Lower lobe of right lung (tissue), 2 donors: ENCODE measurements around the gene ELF1. TPM values are rescaled to one million over a fixed set of nuclear protein-coding genes. Genes with fewer than 3 reads are reported as not detected.
A peak's percentile ranks its signal among the peaks of the same experiment; 100 is the strongest.

Experiments used
- ATAC-seq, 2 donors: fragments of 200-7000 bp; cut with Tn5 transposase; one replicate each; pipeline ENCODE4 v1.9.1; 2020 to 2022; ENCODE audit warnings: mild to moderate bottlenecking in 2 of 2, moderate library complexity in 2 of 2
- DNase-seq: peaks from one replicate; pipeline ENCODE4 v3.0.0-alpha.2; 2020
- H3K27ac ChIP-seq: fragments of 200-600 bp; one replicate; pipeline ENCODE4 v1.8.0; 2022
- H3K27me3 ChIP-seq: fragments of 200-600 bp; one replicate; pipeline ENCODE4 v1.8.0; 2022; ENCODE audit warnings: low read depth
- H3K36me3 ChIP-seq: fragments of 200-600 bp; one replicate; pipeline ENCODE4 v1.8.0; 2022; ENCODE audit warnings: mild to moderate bottlenecking
- H3K4me1 ChIP-seq: fragments of 200-600 bp; one replicate; pipeline ENCODE4 v1.8.0; 2022
- H3K4me3 ChIP-seq: fragments of 200-600 bp; one replicate; pipeline ENCODE4 v1.8.0; 2022; ENCODE audit warnings: mild to moderate bottlenecking
- H3K9me3 ChIP-seq: fragments of 200-600 bp; one replicate; pipeline ENCODE4 v1.8.0; 2022
- intact Hi-C: fragments of 100-400 bp; cut with DNase I; formaldehyde crosslinking; loops from one replicate; pipeline ENCODE4 v1.11.0; 2022
- total RNA-seq: library from RNA; stranded (reverse); fragmentation: NEBNext Ultra II Directional; extraction: Animal tissue kit (Norgen Biotek cat#: 25700); gene quantifications from one replicate; pipeline ENCODE4 v1.2.1, GENCODE V29; 2021
- TF ChIP-seq, protein P1 (sequence below): fragments of 200-600 bp; IDR thresholded peaks from one replicate; pipeline ENCODE4 v1.8.0; 2022; ENCODE audit warnings: antibody characterized with exemption, mild to moderate bottlenecking
- donor health status: DM: no; HTN: yes; CAD: no; lungs with severe emphysema.

ELF1 gene
- total RNA-seq, 1 donor from 2014 or later, result 98.1 TPM

DNA sequence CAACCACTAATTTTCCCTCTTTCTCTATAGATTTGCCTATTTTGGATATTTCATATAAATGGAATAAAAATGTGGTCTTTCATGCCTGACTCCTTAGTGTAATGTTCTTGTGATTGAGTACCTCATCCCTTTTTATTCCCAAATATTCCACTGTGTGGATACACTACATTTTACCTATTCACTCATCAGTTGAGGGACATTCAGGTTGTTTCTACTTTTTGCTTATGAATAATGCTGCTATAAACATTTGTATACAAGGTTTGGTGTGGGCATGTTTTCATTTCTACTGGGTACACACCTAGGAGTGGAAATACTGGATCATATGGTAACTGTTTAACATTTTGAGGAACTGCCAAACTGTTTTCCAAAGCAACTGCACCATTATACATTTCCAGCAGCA is 37.1 kb upstream of the ELF1 start:
- no peaks in the 10 kb centered on the region for H3K27me3 ChIP-seq
- H3K27ac ChIP-seq, result no peak overlapping the region
- H3K4me3 ChIP-seq, result no peak overlapping the region
- H3K9me3 ChIP-seq, result no peaks in the 10 kb centered on the region
- ATAC-seq (no peak), DNase-seq (no peak)
- H3K4me1 ChIP-seq, result peaks cover 78% of the 10 kb centered on the region
- intact Hi-C loops, result no loop called here
- no peaks in the 10 kb centered on the region for H3K36me3 ChIP-seq
- TF ChIP-seq, protein P1, sequence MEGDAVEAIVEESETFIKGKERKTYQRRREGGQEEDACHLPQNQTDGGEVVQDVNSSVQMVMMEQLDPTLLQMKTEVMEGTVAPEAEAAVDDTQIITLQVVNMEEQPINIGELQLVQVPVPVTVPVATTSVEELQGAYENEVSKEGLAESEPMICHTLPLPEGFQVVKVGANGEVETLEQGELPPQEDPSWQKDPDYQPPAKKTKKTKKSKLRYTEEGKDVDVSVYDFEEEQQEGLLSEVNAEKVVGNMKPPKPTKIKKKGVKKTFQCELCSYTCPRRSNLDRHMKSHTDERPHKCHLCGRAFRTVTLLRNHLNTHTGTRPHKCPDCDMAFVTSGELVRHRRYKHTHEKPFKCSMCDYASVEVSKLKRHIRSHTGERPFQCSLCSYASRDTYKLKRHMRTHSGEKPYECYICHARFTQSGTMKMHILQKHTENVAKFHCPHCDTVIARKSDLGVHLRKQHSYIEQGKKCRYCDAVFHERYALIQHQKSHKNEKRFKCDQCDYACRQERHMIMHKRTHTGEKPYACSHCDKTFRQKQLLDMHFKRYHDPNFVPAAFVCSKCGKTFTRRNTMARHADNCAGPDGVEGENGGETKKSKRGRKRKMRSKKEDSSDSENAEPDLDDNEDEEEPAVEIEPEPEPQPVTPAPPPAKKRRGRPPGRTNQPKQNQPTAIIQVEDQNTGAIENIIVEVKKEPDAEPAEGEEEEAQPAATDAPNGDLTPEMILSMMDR, result no peak

DNA sequence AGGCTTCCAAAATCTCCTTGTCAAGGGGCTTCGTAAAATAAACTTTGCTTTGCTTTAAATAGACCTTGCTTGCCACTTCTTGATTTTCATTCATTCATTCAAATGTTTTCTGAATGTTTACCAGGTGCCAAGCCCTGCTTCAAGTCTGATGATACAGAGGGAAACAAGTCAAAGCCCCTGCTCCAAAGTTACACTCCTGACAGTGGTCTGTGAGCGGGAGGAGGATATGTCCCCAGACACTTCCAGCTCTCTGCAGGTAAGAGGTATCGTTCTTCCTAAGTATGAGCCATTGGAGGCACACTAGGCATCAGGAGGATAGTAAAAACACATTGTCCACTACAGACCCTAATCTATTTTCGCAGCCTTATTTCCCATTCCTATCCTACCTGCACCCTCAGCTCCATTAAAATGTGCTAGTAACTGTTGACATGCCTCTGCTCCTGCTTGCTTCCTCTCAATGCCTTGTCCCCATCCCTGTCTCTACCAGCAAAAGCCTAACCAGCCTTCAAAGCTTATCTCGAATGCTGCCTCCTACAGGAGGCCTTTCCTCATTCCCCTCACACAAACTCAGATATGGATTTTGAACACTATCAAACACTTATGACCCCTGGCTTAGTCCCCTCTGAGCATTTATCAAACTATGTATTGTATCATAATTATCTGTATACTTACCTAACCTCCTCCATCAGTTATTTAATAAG is 36.0 kb upstream of the ELF1 start:
- Histone ChIP-seq H3K27me3 (no peaks in the 10 kb centered on the region), H3K4me3 (no peak overlapping the region), H3K36me3 (no peaks in the 10 kb centered on the region), H3K9me3 (no peaks in the 10 kb centered on the region), H3K27ac (no peak overlapping the region), H3K4me1 (peaks cover 89% of the 10 kb centered on the region)
- TF ChIP-seq, protein P1, result peak; percentile 14
- intact Hi-C loops, result no loop called here
- no peak for ATAC-seq
- DNase-seq, result no peak

DNA sequence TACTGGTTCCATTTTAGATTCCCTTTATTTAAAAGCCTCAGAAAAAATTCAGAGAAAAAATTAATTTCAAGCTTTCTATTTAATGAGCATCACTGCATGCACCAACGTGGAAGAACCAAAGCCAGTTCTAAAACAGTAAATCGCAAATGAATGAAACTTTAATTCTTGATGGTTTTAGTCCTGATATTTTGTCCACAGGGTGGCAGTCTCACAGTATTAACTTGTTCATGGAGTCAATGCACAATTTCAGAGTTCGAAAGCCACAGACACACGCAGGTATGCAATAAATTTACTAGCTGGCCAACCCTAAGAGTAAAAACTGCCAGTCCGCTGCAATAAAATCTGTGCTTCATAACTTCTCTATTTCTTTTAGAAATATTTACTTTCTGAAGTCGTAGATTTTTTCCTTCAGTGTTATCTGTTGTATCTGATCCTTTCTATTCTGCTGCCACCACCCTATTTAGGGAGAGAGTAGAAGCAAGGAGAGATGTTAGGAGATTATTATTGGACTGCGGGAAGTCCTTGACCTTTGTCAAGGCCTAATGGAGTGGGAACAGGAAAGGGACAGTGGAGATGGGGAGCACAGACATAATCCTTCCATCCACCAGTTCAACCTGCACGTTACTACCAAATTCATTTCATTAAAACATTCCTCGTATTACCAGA is 35.2 kb upstream of the ELF1 start:
- TF ChIP-seq, protein P1, result peak; percentile 57
- ATAC-seq (peak; percentile 53 to 64), DNase-seq (no peak)
- intact Hi-C loops, result no loop called here
- peak overlapping the region; percentile 56 for H3K27ac ChIP-seq
- no peak overlapping the region for H3K4me3 ChIP-seq
- H3K27me3 ChIP-seq, result no peaks in the 10 kb centered on the region
- H3K36me3 ChIP-seq, result no peaks in the 10 kb centered on the region
- H3K4me1 ChIP-seq, result peaks cover 96% of the 10 kb centered on the region
- H3K9me3 ChIP-seq, result no peaks in the 10 kb centered on the region

DNA sequence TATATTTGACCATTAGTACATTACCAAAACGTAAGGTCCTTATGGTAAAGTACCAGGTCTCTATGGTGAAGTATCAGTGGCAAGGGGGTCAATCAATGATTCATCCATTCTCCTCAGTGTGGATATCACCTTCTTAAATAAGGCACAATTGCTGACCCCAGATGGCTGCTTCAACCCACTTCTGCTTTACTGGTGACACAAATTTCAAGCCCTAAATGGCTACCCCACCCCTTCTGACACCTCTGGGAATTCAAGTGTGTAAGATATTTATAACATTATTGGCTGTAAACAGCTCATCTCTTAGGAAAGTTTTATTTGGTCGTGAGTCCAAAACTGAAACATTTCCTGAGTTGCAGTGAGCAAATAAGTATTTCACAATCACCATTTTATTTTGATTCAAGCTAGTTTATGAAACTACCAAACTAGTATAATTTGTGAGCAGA is 34.3 kb upstream of the ELF1 start:
- intact Hi-C loops, result no loop called here

DNA sequence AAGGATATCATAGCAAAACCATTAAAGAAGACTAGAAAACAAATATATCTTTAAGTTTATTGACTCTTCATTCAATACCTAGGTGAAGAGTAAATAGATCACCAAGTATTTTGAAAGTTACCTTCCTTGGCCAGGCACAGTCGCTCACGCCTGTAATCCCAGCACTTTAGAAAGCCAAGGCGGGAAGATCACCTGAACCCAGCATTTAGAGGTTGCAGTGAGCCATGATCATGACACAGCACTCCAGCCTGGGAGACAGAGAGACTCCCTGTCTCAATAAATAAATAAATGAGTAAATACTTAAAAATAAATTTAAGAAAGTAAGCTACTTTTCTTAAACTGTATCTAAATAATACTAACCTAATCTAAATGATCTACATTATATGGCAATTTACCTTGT is 33.3 kb upstream of the ELF1 start:
- peaks cover 82% of the 10 kb centered on the region for H3K4me1 ChIP-seq
- intact Hi-C loops, result no loop called here
- DNase-seq (no peak), ATAC-seq (no peak)
- no peak overlapping the region for H3K27ac ChIP-seq
- no peaks in the 10 kb centered on the region for H3K27me3 ChIP-seq
- H3K9me3 ChIP-seq, result no peaks in the 10 kb centered on the region
- H3K4me3 ChIP-seq, result no peak overlapping the region
- H3K36me3 ChIP-seq, result no peaks in the 10 kb centered on the region
- TF ChIP-seq, protein P1, result no peak

More for the DNA sequence above, 34.3 kb upstream of the ELF1 start:
- peak; percentile 60 to 73 for ATAC-seq
- H3K4me1 ChIP-seq, result peaks cover 92% of the 10 kb centered on the region
- H3K27me3 ChIP-seq, result no peaks in the 10 kb centered on the region
- no peak overlapping the region for H3K4me3 ChIP-seq
- H3K27ac ChIP-seq, result peak overlapping the region; percentile 56
- no peaks in the 10 kb centered on the region for H3K36me3 ChIP-seq
- DNase-seq, result no peak
- no peaks in the 10 kb centered on the region for H3K9me3 ChIP-seq
- TF ChIP-seq, protein P1, result no peak
